Stimulated activated CD8-positive, alpha-beta memory T cell treated with anti-CD3 and anti-CD28 coated beads, Interleukin-12 subunit alpha, Interleukin-12 subunit beta, amount 100 ng/mL, for 1 hour (primary cell): ENCODE results near the gene CYB5R4.
"Not testable (repeated sequence)": the region's sequence is repeated elsewhere in the genome, so short reads cannot be mapped to it uniquely, and the experiment has no call there.

Experiments
- DNase-seq: peaks from one replicate; pipeline ENCODE4 v3.0.0-alpha.2; 2020; ENCODE audit warnings: low read depth

Gene CYB5R4

GRCh38 chr6:83908813-83909212 is 49.3 kb downstream of the CYB5R4 start:
- DNase-seq: no peak

- DNase-seq: no peak
Measured at GRCh38 chr6:83911278-83911677, 51.8 kb downstream of the CYB5R4 start.

- no peak for DNase-seq
Measured at GRCh38 chr6:83914953-83915352, 55.5 kb downstream of the CYB5R4 start.

DNA sequence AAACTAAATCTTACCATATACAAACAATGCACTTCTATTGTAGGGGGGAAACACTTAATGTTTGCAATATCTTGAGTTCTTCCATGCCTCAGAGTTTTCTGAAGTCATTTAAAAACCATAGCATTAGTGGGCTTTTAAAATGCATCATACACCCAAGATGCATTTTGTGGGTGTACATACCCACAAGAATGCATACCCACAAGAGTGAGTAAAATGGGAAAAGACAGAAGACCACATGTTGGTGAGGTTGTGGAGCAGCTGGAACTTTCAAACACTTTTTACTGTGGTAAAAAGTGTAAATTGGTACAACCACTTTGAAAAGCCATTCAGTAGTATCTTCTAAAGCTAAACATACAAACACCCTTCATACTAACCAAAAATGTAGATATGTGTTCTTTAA is 57.5 kb downstream of the CYB5R4 start:
- DNase-seq: no peak

- no peak for DNase-seq
Measured at GRCh38 chr6:83920017-83920416, 60.5 kb downstream of the CYB5R4 start.

DNA sequence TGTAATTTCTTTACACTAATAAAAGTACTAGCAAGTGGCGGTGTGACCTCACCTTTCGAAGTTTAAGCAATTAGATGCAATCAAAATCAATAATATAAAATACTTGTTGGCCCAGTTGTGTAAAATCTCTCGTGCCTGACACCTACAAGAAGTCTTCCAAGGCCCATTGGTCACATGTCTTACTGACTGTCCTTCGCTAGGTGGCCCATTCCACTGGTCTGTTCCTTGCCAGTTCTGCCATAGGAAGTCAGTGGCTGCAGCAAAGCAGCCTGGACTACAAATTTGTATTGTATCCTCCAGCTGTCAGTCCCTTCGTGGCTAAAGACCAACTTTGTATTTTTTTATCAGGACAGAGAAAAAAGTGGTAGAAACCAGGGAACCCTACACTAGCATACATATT is 61.8 kb downstream of the CYB5R4 start:
- no peak for DNase-seq

DNA sequence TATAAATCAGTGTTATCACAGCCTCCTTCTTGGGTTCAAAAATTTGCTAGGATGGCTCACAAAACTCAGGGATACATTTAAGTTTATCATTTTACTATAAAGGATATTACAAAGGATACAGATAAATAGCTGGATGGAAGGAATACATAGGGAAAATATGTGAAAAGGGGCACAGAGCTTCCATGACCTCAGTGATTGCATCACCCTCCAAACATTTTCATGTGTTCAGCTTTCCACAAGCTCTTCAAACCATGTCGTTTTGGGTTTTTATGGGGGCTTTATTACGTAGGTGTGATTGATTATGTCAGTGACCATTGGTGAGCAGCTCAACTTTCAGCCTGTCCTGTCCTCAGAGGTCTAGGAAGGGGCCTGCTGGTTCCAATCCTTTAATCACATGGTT is 68.0 kb downstream of the CYB5R4 start:
- no peak for DNase-seq

DNA sequence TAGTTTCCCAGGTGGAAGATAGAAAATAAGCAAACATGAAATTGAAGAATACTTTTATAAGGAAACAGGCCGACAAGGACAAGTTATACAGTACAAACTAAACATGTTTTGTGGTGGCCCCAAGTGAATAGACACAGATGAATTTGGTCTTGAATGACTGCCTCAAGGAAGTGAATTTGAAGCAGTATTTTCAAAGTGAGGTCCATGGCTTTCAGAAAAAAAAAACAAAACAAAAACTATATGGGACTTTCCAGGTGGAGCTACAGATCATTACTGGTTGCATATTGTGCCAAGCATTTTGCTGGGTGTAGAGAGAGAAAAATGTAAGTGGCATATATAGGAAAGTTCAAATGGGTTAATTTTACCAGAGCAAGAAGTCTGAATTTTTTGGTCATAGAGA is 68.8 kb downstream of the CYB5R4 start:
- DNase-seq: no peak

- DNase-seq: not testable (repeated sequence)
Measured at GRCh38 chr6:83946201-83946833, 86.8 kb downstream of the CYB5R4 start.

DNA sequence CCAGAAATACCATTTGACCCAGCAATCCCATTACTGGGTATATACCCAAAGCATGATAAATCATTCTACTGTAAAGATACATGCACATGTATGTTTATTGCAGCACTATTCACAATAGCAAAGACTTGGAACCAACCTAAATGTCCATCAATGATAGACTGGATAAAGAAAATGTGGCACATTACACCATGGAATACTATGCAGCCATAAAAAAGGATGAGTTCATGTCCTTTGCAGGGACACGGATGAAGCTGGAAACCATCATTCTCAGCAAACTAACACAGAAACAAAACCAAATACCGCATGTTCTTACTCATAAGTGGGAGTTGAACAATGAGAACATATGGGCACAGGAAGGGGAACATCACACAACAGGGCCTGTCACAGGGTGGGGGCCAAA is 88.5 kb downstream of the CYB5R4 start:
- DNase-seq: not testable (repeated sequence)

DNA sequence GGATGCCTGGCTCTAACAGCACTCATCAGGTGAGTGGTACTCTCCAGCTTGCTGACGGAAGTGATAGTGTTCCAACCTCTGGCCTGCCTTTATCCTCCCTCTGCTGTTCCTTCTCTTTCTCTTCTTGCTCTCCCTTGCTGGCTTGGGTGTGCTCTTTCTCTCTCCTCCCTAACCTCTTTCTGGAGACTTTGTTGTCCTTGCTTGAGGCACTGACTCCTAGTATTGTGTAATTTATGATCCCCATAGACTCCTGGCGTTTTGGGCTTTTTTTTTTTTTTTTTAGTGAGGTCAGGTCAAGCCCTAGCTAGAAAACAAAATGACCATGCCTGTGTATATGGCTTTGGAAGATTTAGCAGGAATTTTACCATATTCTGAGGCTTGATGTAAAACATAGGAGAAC is 89.4 kb downstream of the CYB5R4 start:
- no peak for DNase-seq

GRCh38 chr6:83951423-83951822 is 91.9 kb downstream of the CYB5R4 start:
- DNase-seq: not testable (repeated sequence)

GRCh38 chr6:83952830-83953229 is 93.3 kb downstream of the CYB5R4 start:
- no peak for DNase-seq

- DNase-seq: no peak
Measured at GRCh38 chr6:83954371-83954770, 94.9 kb downstream of the CYB5R4 start.

DNA sequence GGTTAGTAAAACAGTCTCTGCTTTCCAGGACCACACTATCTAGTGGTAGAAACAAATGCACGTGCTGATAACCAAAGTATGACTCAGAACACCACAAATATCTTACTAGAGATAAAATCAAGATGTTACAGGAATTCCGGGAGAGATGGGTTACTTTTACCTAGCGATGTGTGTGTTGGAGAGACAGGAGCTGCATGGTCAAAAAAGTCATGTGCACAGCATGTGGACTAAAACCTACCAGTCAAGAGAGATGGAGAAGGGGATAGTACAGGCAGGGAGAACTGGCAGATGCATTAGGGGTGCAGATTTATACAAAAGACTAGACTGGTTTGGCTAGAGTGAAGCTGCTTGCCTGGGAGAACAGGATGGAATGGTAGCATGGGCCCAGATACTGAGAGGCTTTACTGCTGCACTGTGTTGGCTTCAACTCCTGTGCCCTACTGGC is 98.8 kb downstream of the CYB5R4 start:
- no peak for DNase-seq

- no peak for DNase-seq
Measured at GRCh38 chr6:83960664-83961063, 101.2 kb downstream of the CYB5R4 start.

GRCh38 chr6:83962582-83962981 is 103.1 kb downstream of the CYB5R4 start:
- DNase-seq: no peak

DNA sequence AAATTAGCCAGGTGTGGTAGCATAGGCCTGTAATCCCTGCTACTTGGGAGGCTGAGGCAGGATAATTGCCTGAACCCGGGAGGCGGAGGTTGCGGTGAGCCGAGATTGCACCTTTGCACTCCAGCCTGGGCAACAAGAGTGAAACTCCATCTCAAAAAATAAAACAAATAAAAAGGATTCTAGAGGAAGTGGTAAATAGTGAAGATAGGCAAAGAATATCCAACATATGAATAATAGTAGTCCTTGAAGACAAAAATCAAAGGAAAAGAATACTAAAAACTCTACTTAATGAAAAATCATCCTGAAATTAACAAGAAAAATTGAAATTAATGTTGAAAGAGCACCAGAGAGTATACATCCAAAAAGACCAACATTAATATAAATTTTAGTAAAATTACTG is 107.0 kb downstream of the CYB5R4 start:
- DNase-seq: no peak

- DNase-seq: no peak
Measured at GRCh38 chr6:83970582-83970981, 111.1 kb downstream of the CYB5R4 start.

GRCh38 chr6:83974409-83975050 is 115.0 kb downstream of the CYB5R4 start:
- DNase-seq: no peak

- no peak for DNase-seq
Measured at GRCh38 chr6:83976037-83976755, 116.7 kb downstream of the CYB5R4 start.

- DNase-seq: no peak
Measured at GRCh38 chr6:83976871-83977270, 117.4 kb downstream of the CYB5R4 start.

DNA sequence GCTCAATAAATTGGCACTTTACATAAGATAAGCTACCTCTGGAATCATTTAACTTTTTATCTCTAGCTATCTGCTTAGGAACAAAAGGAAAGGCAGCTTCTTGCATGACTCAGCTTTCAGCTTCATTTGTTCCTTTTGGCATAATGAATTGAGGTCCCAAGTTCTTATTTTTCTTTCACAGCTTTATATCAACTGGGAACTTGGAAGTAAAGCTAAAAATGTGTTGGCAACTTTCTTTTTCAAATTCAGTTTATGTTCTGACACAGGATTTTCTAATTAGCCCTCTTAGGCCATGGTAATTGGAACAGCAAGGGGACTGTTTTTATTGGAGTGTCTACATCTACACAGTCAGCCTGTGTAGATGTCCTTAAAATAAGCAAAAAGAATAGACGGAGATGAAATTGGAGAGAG is 118.8 kb downstream of the CYB5R4 start:
- no peak for DNase-seq
